Measurements from ENCODE around the gene RAD51B. TPM values are rescaled to one million over a fixed set of nuclear protein-coding genes. Genes with fewer than 3 reads are reported as not detected.
A peak's percentile ranks its signal among the peaks of the same experiment; 100 is the strongest.

Gene RAD51B
- total and polyA plus RNA-seq, 3 donors from 2014 or later = 5.5 to 22.5 (median 19.1) TPM

GRCh38 chr14:68536018-68536410, 716.4 kb downstream of the RAD51B start:
- Histone ChIP-seq H3K36me3 (ENCODE audit: low read depth, missing control alignments) (no peaks in the 10 kb centered on the region), H3K27me3 (no peaks in the 10 kb centered on the region), H3K27ac (no peak overlapping the region), H3K4me3 (no peak overlapping the region), H3K4me1 (peaks cover 6% of the 10 kb centered on the region), H3K9me3 (no peaks in the 10 kb centered on the region)
- intact Hi-C loops (cut with DNase I; ENCODE audit: low total_unique reads) = no loop called here
- 91 to 95% methylated on average over 1 of the region's 1 CpG for WGBS, 2 donors
- no peak for TF ChIP-seq CTCF (IDR thresholded peaks at IDR 0.05)
- TF ChIP-seq POLR2A (IDR thresholded peaks at IDR 0.05) = no peak
- DNase-seq = no peak

GRCh38 chr14:68538639-68539038, 719.1 kb downstream of the RAD51B start:
- H3K9me3 ChIP-seq = no peaks in the 10 kb centered on the region
- intact Hi-C loops (cut with DNase I; ENCODE audit: low total_unique reads) = no loop called here
- TF ChIP-seq POLR2A (IDR thresholded peaks at IDR 0.05) = no peak
- no peak for TF ChIP-seq CTCF (IDR thresholded peaks at IDR 0.05)
- H3K4me1 ChIP-seq = peaks cover 8% of the 10 kb centered on the region
- no peaks in the 10 kb centered on the region for H3K36me3 ChIP-seq (ENCODE audit: low read depth, missing control alignments)
- H3K4me3 ChIP-seq = no peak overlapping the region
- WGBS, 2 donors = 83 to 94% methylated on average over 2 of the region's 2 CpGs
- no peak for DNase-seq
- no peaks in the 10 kb centered on the region for H3K27me3 ChIP-seq
- H3K27ac ChIP-seq = no peak overlapping the region

GRCh38 chr14:68539241-68539737, 719.7 kb downstream of the RAD51B start:
- Histone ChIP-seq H3K9me3 (no peaks in the 10 kb centered on the region), H3K4me1 (peaks cover 13% of the 10 kb centered on the region), H3K27ac (peak overlapping the region in 1 of 2 donors; percentile 21), H3K36me3 (ENCODE audit: low read depth, missing control alignments) (no peaks in the 10 kb centered on the region), H3K27me3 (no peaks in the 10 kb centered on the region), H3K4me3 (no peak overlapping the region)
- DNase-seq = peak; percentile 28
- TF ChIP-seq CTCF (IDR thresholded peaks at IDR 0.05) (no peak), POLR2A (IDR thresholded peaks at IDR 0.05) (no peak)
- intact Hi-C loops (cut with DNase I; ENCODE audit: low total_unique reads) = no loop called here
- WGBS, 2 donors = 59 to 61% methylated on average over 6 of the region's 6 CpGs

GRCh38 chr14:68539789-68540188, 720.2 kb downstream of the RAD51B start:
- Histone ChIP-seq H3K9me3 (no peaks in the 10 kb centered on the region), H3K4me1 (peaks cover 16% of the 10 kb centered on the region), H3K27ac (peak overlapping the region in 1 of 2 donors; percentile 21), H3K36me3 (ENCODE audit: low read depth, missing control alignments) (no peaks in the 10 kb centered on the region), H3K4me3 (no peak overlapping the region), H3K27me3 (no peaks in the 10 kb centered on the region)
- no peak for TF ChIP-seq POLR2A (IDR thresholded peaks at IDR 0.05)
- no peak for TF ChIP-seq CTCF (IDR thresholded peaks at IDR 0.05)
- 71% methylated on average over 3 of the region's 3 CpGs for WGBS, 2 donors
- no peak for DNase-seq
- intact Hi-C loops (cut with DNase I; ENCODE audit: low total_unique reads) = loop anchor here (10.0 kb wide), 1 partner anchor 255 kb away; the partner anchor contains the start of gene ZFP36L1
